GM23248 (cell line): ENCODE results near the gene APOL3.

Source experiments
- EZH2 ChIP-seq: fragments of 200-600 bp; sonication (generic); IDR thresholded peaks from 2 replicates; pipeline ENCODE4 v1.6.1; 2018; ENCODE audit warnings: antibody characterized with exemption, mild to moderate bottlenecking; ENCODE audit not compliant: insufficient read depth, poor library complexity, severe bottlenecking
- EZH2phosphoT487 ChIP-seq: fragments of 200-600 bp; sonication (generic); IDR thresholded peaks from 2 replicates; pipeline ENCODE4 v1.6.1; 2018; ENCODE audit warnings: antibody characterized with exemption, moderate library complexity, mild to moderate bottlenecking, low read depth; ENCODE audit not compliant: insufficient read depth

DNA sequence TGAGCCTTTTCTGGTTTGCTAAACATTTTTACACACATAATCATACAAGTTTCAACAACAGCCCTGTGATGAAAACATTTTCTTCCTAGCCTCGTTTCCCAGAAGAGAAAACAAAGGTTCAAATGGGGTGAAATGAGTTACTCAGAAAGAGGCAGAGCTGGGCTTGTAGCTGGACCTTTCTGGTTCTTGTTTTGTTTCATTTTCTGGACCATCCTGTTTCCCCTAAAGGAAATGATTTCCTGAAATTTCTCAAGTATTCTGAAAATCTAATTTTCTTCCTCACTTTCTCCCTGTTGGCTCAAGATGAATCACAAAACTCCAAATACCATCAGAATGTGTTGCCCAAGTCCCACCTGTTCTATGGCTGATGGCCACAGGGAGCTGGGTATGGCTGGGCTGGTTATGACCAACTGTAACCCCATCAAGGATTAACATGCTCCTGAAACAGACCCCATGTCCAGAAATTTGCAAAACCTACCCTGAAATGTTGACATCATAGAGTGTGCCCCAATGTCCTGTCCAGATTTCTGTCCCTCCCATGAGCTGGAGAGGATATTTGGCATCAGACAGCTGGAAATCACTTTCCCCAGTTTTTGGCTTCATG, 47.7 kb upstream of the APOL3 start:
- TF ChIP-seq EZH2 (no peak), EZH2phosphoT487 (no peak)
